SK-N-MC (cell line): ENCODE results near the gene GPR39.

Experiments used
- EZH2 ChIP-seq: fragments of 200-600 bp; sonication (generic); IDR thresholded peaks from one replicate; pipeline ENCODE4 v1.6.1; 2017; ENCODE audit warnings: antibody characterized with exemption
- FOXP2 ChIP-seq: optimal IDR thresholded peaks from 2 replicates; pipeline ENCODE3; 2011; ENCODE audit warnings: mild to moderate bottlenecking, moderate library complexity; ENCODE audit not compliant: insufficient read depth; ENCODE audit errors: extremely low read length, control extremely low read depth
- POLR2AphosphoS5 ChIP-seq: IDR thresholded peaks from 2 replicates; pipeline ENCODE4 v1.6.1; 2012; ENCODE audit warnings: mild to moderate bottlenecking, low read depth, low read length, borderline replicate concordance

DNA sequence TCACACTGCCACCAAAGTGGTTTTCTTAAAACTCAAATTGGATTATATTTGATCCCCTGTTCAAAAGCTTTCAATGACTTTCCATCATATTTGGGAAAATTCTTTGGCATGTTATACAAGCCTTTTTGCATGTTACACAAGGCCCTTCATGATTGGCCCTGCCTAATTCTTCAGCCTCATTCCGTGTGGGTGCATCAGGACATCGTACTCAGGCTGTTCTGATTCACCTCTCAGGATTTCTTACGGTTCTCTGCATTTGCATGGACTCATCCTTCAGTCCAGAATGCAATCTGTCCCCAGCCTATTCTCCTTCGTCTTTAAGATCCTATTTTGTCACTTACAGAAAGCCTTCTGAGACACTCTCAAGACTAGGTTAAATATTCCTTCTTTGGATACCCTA is 145.6 kb downstream of the GPR39 start:
- TF ChIP-seq POLR2AphosphoS5 (no peak), EZH2 (no peak), FOXP2 (no peak)
